ENCODE data around the gene HAPSTR1.
A peak's percentile ranks its signal among the peaks of the same experiment; 100 is the strongest.

The HAPSTR1 gene

GRCh38 chr16:9122969-9123368, 31.5 kb downstream of the HAPSTR1 start:
- no peak for TF ChIP-seq POLR2AphosphoS5 (IDR thresholded peaks at IDR 0.05; ENCODE audit: low read depth, low read length)
- no peak for TF ChIP-seq FOXP2 (optimal IDR thresholded peaks at IDR 0.05; ENCODE audit: borderline replicate concordance, extremely low read depth, extremely low read length, insufficient read depth)
- no peak for TF ChIP-seq REST (IDR thresholded peaks at IDR 0.05; ENCODE audit: insufficient read depth in 1 of 2, low read depth in 2 of 2, low read length in 2 of 2)
- no peak for TF ChIP-seq TAF1 (IDR thresholded peaks at IDR 0.05; ENCODE audit: borderline replicate concordance, insufficient read depth, low read length)
- no peak for TF ChIP-seq SIN3A (IDR thresholded peaks at IDR 0.05; ENCODE audit: borderline replicate concordance, insufficient read depth, low read length)

DNA sequence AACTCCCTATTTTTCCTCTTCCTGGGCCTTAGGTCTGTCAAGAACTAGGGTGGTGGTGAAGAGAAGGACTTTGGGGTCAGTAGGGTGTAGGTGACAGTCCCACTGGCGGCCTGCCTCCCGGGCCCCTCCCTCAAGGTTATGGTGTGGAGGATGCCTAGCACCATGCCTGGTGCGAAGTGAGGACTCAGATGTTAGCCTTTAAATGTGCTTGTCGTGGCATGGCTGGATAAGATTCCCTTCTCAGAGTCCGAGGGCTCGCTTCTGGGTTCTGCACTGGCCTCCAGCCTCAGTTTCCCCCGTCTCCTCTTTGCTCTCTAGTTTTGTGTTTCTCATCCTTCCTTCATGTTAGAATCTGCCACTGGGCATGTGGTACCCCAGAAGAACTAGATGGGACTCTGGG, 32.0 kb downstream of the HAPSTR1 start:
- no peak for TF ChIP-seq REST (IDR thresholded peaks at IDR 0.05; ENCODE audit: insufficient read depth in 1 of 2, low read depth in 2 of 2, low read length in 2 of 2)
- no peak for TF ChIP-seq TAF1 (IDR thresholded peaks at IDR 0.05; ENCODE audit: borderline replicate concordance, insufficient read depth, low read length)
- TF ChIP-seq FOXP2 (optimal IDR thresholded peaks at IDR 0.05; ENCODE audit: borderline replicate concordance, extremely low read depth, extremely low read length, insufficient read depth), result no peak
- TF ChIP-seq SIN3A (IDR thresholded peaks at IDR 0.05; ENCODE audit: borderline replicate concordance, insufficient read depth, low read length), result no peak
- no peak for TF ChIP-seq POLR2AphosphoS5 (IDR thresholded peaks at IDR 0.05; ENCODE audit: low read depth, low read length)

DNA sequence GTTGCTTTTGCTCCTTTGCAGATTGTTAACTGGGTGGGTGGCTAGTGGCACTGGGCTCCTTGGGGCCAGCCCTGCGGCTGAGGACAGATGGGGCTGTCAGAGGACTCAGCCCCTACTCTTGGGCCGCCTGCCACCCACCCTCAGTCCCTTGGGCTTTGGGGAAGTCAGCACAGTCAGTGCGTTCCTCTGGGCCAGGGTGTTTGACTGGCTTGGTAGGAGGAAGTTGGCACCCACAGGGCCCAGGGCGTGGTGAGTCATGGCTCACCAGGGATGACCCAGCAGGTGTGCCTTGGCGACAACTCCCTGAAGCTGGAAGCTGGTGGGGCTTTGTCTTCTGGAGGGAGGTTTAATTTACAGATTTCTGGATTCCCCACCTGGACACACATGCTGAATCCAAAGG, 32.4 kb downstream of the HAPSTR1 start:
- no peak for TF ChIP-seq POLR2AphosphoS5 (IDR thresholded peaks at IDR 0.05; ENCODE audit: low read depth, low read length)
- no peak for TF ChIP-seq SIN3A (IDR thresholded peaks at IDR 0.05; ENCODE audit: borderline replicate concordance, insufficient read depth, low read length)
- no peak for TF ChIP-seq REST (IDR thresholded peaks at IDR 0.05; ENCODE audit: insufficient read depth in 1 of 2, low read depth in 2 of 2, low read length in 2 of 2)
- TF ChIP-seq TAF1 (IDR thresholded peaks at IDR 0.05; ENCODE audit: borderline replicate concordance, insufficient read depth, low read length), result no peak
- no peak for TF ChIP-seq FOXP2 (optimal IDR thresholded peaks at IDR 0.05; ENCODE audit: borderline replicate concordance, extremely low read depth, extremely low read length, insufficient read depth)

- TF ChIP-seq POLR2AphosphoS5 (IDR thresholded peaks at IDR 0.05; ENCODE audit: low read depth, low read length), result 0 out of 2 replicates have a peak, but pooled peaks have one; percentile 3
- TF ChIP-seq REST (IDR thresholded peaks at IDR 0.05; ENCODE audit: insufficient read depth in 1 of 2, low read depth in 2 of 2, low read length in 2 of 2), result no peak
- no peak for TF ChIP-seq SIN3A (IDR thresholded peaks at IDR 0.05; ENCODE audit: borderline replicate concordance, insufficient read depth, low read length)
- TF ChIP-seq FOXP2 (optimal IDR thresholded peaks at IDR 0.05; ENCODE audit: borderline replicate concordance, extremely low read depth, extremely low read length, insufficient read depth), result no peak
- no peak for TF ChIP-seq TAF1 (IDR thresholded peaks at IDR 0.05; ENCODE audit: borderline replicate concordance, insufficient read depth, low read length)
Observed at GRCh38 chr16:9124444-9124843, 33.0 kb downstream of the HAPSTR1 start.
